Measurements from ENCODE around the gene SLC17A9. TPM values are rescaled to one million over a fixed set of nuclear protein-coding genes. Genes with fewer than 3 reads are reported as not detected.

SLC17A9 gene
- total RNA-seq, 4 donors from 2014 or later, result 1.6 to 10.7 (median 2.5) TPM

DNA sequence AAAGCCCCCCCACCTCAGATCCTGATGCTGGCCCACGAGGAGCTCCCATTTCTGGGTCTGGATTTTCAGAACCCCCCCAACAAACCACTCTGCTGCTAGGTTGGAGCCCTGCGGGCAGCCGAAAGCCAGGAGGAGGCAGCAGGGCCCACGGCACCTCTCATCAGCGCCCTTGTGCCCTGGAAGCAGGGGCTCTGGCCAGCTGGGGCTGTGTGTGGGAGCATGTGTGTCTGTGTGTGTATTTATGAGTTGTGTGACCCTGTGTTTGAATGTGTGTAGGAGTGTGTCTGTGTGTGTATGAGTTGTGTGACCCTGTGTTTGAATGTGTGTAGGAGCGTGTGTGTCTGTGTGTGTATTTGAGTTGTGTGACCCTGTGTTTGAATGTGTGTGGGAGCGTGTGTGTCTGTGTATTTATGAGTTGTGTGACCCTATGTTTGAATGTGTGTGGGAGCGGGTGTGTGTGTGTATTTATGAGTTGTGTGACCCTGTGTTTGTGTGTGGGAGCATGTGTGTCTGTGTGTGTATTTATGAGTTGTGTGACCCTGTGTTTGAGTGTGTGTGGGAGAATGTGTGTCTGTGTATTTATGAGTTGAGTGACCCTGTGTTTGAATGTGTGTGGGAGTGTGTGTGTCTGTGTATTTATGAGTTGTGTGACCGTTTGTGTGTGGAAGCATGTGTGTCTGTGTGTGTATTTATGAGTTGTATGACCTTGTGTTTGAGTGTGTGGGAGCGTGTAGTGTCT lies 18.9 kb downstream of the SLC17A9 start:
- TF ChIP-seq, protein P1, sequence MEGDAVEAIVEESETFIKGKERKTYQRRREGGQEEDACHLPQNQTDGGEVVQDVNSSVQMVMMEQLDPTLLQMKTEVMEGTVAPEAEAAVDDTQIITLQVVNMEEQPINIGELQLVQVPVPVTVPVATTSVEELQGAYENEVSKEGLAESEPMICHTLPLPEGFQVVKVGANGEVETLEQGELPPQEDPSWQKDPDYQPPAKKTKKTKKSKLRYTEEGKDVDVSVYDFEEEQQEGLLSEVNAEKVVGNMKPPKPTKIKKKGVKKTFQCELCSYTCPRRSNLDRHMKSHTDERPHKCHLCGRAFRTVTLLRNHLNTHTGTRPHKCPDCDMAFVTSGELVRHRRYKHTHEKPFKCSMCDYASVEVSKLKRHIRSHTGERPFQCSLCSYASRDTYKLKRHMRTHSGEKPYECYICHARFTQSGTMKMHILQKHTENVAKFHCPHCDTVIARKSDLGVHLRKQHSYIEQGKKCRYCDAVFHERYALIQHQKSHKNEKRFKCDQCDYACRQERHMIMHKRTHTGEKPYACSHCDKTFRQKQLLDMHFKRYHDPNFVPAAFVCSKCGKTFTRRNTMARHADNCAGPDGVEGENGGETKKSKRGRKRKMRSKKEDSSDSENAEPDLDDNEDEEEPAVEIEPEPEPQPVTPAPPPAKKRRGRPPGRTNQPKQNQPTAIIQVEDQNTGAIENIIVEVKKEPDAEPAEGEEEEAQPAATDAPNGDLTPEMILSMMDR (IDR thresholded peaks at IDR 0.05), result no peak
- DNase-seq (ENCODE audit: low spot score) (no peak), ATAC-seq (ENCODE audit: low FRiP score) (no peak)

DNA sequence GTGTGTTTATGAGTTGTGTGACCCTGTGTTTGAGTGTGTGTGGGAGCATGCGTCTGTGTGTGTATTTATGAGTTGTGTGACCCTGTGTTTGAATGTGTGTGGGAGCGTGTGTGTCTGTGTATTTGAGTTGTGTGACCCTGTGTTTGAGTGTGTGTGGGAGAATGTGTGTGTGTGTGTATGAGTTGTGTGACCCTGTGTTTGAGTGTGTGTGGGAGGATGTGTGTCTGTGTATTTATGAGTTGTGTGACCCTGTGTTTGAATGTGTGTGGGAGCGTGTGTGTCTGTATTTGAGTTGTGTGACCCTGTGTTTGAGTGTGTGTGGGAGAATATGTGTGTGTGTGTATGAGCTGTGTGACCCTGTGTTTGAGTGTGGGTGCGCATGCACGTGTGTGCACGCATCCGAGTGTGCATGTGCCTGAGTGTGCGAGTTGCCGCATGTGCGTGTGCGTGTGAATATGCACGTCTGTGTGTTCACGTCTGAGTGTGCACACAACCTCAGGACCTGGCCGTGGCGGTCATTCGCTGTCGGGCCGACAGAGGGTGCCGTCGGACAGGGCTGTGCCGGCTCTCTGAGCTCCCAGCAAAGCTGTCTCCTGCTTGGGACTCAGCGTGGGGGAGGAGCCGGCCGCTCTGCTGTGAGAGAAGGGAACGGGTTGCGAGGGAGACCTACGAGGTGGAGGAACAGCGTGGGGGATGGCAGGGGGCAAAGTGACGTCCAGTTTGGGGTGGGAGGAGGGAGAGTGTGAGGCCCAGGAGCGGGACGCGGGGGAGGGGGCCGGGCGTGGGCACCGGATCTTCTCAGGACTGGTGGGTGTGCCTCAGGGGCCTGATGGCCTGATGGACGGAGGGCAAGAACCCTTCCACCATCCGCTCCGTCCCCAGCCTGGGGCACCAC lies 19.7 kb downstream of the SLC17A9 start:
- DNase-seq (ENCODE audit: low spot score) (peak; percentile 66), ATAC-seq (ENCODE audit: low FRiP score) (peak; percentile 87)
- TF ChIP-seq, protein P1 (IDR thresholded peaks at IDR 0.05), result peak in 2 of 3 donors; percentile 54 to 67

DNA sequence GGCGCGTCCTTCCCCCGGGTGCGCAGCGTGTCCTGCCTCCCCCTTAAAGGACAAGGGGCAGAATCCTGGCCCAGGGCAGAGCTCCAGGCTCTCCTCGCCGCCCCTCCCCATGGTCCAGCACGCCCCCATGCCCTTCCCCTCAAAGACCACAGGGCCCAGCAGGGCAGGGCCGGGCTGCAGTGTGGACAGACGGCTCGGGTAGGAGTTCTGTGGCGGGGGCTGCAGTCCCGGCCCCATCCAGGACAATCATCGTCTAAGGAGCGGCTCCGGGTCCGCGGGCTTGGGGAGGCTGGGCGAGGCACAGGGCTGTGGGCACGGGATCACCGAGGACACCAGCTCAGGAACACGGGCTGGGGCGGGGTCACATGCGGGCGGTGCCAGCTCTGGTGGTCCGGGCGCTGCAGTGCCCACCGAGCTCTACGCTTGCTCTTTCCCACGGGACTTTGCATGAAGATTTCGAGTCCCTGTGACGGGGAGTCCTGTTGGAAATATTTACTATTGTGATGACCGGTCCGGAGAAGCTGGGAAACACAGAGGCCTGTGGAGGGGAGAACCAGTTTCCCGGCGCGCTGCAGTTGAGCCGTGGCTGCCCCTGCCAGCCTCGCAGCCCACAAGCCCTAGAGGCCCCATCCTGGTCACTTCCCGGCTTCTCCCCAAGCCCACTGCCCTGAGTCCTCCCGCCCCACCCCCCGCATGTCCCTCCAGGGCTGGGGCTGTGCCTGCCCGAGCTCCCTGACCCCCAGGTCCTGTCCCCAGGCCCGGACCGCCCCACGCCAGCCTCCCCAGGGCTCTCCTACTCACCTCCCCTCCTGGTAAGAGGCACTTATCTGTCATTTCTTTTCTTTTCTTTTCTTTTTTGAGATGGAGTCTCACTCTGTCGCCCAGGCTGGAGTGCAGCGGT lies 20.6 kb downstream of the SLC17A9 start:
- DNase-seq (ENCODE audit: low spot score) (no peak), ATAC-seq (ENCODE audit: low FRiP score) (peak; percentile 13)
- TF ChIP-seq, protein P1 (IDR thresholded peaks at IDR 0.05), result no peak

DNA sequence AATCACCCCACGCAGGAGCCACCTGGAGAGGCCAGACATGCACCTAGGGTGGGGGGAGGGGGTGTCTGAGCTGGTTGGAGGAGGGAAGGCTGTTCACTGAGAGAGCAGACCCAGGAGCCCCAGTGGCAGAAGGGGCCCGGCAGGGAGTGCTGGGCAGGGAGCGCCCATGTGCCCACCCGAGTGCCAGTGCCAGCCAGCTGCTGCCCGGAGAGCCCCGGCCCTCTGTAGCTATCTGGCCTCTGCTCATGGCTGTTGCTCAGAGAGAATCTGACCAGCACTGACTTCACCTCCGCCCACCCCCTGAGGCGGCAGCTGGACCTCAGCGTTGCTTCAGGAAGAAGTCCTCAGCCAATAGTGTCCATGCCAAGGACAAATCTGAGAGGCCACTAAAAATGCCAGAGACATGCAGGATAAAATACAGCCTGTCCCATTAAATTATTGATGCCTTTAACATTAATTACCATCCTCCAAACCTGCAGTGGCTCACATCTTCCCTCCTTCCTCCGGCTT lies 22.8 kb downstream of the SLC17A9 start:
- DNase-seq (ENCODE audit: low spot score) (no peak), ATAC-seq (ENCODE audit: low FRiP score) (no peak)
- TF ChIP-seq, protein P1 (IDR thresholded peaks at IDR 0.05), result no peak

DNA sequence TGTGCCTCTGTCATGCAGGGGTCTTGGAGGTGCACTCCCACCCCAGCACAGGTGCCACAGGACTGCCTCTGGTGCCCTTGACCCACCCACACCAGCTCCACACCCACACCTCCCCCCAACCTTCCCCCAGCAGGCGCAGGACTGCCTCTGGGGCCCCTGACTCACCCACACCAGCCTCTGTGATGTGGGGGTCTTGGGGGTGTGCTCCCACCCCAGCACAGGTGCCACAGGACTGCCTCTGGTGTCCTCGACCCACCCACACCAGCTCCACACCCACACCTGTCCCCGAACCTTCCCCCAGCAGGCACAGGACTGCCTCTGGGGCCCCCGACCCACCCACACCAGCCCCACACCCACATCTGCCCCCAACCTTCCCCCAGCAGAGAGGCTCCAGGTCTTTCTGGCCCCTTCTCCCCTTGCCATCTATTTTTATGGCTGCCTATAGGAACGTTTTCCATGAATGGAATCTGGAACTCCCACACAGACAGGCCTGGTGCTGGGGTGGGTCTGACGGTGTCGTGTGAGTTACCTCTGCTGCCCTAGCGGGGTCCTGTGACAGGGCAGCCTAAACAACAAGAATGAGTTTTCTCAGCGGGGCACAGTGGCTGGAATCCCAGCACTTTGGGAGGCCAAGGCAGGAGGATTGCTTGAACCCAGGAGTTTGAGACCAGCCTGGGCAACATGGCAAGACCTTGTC lies 23.5 kb downstream of the SLC17A9 start:
- no peak for DNase-seq (ENCODE audit: low spot score)
- ATAC-seq (ENCODE audit: low FRiP score), result no peak
- TF ChIP-seq, protein P1 (IDR thresholded peaks at IDR 0.05), result no peak

DNA sequence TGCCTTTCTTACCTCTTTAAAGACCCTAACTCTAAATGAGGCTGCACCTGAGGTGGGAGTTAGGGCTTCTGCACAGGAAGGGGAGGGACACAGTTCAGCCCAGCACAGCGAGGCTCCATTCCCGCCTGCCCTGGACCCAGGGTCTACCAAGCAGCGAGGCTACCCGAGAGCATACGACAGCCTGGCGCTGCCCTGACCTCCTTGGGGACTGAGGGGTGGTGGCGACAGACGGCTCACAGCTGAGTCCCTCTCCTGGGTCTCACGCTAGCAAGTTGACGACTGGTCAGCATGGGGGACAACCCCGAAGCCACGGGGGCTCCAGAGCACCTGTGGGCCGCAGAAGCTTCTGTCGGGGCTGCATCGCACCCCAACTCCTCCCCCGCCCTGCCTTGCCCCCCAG lies 24.4 kb downstream of the SLC17A9 start:
- TF ChIP-seq, protein P1 (IDR thresholded peaks at IDR 0.05), result no peak
- DNase-seq (ENCODE audit: low spot score) (no peak), ATAC-seq (ENCODE audit: low FRiP score) (no peak)

Measured in omental fat pad (tissue), 4 donors.